ENCODE data around the gene SLC7A5.

- TF ChIP-seq EZH2 (IDR thresholded peaks at IDR 0.05; ENCODE audit: insufficient read depth, poor library complexity, severe bottlenecking), result no peak
- TF ChIP-seq EZH2phosphoT487 (IDR thresholded peaks at IDR 0.05; ENCODE audit: insufficient read depth, low read depth), result no peak
Measured at GRCh38 chr16:87841340-87842208, 27.7 kb downstream of the SLC7A5 start.
